HL-60 (cell line): ENCODE results near the gene TM4SF1.
"Not testable (repeated sequence)": the region's sequence is repeated elsewhere in the genome, so short reads cannot be mapped to it uniquely, and the experiment has no call there.

Source experiments
- POLR2AphosphoS5 ChIP-seq: IDR thresholded peaks from 2 replicates; pipeline ENCODE4 v1.6.1; 2012; ENCODE audit warnings: low read depth
- REST ChIP-seq: IDR thresholded peaks from 2 replicates; pipeline ENCODE4 v1.6.1; 2012; ENCODE audit warnings: low read depth; ENCODE audit not compliant: insufficient replicate concordance
- TF ChIP-seq, protein P1 (sequence below): IDR thresholded peaks from one replicate; pipeline ENCODE4 v1.5.1; 2011; ENCODE audit warnings: low read length, control low read depth, inconsistent platforms; ENCODE audit not compliant: insufficient read depth

GRCh38 chr3:149380220-149380619 is 2.8 kb upstream of the TM4SF1 start:
- TF ChIP-seq, protein P1, sequence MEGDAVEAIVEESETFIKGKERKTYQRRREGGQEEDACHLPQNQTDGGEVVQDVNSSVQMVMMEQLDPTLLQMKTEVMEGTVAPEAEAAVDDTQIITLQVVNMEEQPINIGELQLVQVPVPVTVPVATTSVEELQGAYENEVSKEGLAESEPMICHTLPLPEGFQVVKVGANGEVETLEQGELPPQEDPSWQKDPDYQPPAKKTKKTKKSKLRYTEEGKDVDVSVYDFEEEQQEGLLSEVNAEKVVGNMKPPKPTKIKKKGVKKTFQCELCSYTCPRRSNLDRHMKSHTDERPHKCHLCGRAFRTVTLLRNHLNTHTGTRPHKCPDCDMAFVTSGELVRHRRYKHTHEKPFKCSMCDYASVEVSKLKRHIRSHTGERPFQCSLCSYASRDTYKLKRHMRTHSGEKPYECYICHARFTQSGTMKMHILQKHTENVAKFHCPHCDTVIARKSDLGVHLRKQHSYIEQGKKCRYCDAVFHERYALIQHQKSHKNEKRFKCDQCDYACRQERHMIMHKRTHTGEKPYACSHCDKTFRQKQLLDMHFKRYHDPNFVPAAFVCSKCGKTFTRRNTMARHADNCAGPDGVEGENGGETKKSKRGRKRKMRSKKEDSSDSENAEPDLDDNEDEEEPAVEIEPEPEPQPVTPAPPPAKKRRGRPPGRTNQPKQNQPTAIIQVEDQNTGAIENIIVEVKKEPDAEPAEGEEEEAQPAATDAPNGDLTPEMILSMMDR = not testable (repeated sequence)
- TF ChIP-seq POLR2AphosphoS5, REST: not testable (repeated sequence)
